ENCODE data around the gene PGAP2. TPM values are rescaled to one million over a fixed set of nuclear protein-coding genes. Genes with fewer than 3 reads are reported as not detected.
A peak's percentile ranks its signal among the peaks of the same experiment; 100 is the strongest.
"Not testable (repeated sequence)": the region's sequence is repeated elsewhere in the genome, so short reads cannot be mapped to it uniquely, and the experiment has no call there.

Gene PGAP2
- polyA plus RNA-seq, 4 donors = 32.8 to 54.7 (median 41.8) TPM

GRCh38 chr11:3853899-3854659 lies 45.7 kb downstream of the PGAP2 start:
- no peak for DNase-seq (ENCODE audit: low read depth in 4 of 4, low spot score in 2 of 4)

DNA sequence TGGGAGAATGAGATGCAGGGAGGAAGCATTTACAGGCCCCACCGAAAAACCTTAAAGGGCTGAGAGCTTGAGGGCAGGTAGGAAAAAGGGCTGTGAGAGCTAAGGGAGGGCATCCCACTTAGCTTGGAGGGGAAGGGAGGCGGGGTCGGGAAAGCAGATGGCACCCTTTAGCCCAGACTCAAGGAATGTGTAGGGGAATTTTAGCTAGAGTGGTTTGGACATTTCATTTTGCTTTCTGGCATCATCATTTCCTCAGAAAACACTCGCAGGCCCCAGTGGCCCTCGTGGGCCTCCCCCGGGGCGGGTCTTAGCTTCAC lies 46.3 kb downstream of the PGAP2 start:
- no peak for DNase-seq (ENCODE audit: low read depth in 4 of 4, low spot score in 2 of 4)

DNA sequence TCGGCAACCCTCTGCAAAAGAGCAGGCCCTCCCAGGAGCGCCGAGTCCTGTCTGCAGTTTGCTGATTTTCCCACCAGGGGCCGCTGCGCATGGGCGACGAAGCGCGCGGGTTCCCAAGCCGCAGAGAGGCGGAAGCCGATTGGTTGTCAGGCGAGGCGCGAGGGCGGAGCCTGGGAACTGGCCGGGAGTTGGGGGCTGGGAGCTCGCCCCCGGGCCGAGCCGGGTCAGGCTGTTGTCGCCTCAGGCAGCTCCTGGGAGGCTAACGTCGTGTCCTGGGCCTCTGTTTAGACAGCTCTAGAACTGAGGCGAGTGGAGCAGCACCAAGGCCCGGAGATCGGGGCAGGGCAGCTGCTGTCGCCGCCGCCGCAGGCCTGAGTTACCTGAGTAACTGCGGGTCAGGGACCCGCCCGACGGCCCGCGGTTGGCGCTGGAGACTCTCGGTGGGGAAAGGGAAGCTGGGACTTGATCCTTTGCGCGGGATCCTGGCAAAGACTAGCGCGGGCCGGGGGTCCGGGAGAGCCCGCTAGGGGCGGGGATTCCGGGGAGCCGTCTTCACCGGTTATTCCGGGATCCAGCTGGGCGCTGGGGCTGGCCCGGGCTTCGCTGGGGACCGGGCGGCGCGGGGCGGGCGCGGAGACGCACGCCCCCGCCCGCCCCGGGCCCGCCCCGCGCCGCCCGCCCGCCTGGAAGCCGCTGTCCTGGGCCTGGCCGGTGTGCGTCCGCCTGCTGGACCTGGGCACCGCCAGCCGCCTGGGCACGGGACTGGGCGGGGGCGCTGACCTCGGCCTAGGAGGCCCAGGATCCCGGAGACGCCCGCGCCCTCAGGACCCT lies 46.8 kb downstream of the PGAP2 start, which contains the start of gene STIM1:
TSS of gene STIM1 (plus strand) at position 688 of the 831 bp plus-strand sequence. CDS start 607 bp downstream, outside the sequence.
- DNase-seq (ENCODE audit: low read depth in 4 of 4, low spot score in 2 of 4) = peak; percentile 83 to 91 (median 90)

DNA sequence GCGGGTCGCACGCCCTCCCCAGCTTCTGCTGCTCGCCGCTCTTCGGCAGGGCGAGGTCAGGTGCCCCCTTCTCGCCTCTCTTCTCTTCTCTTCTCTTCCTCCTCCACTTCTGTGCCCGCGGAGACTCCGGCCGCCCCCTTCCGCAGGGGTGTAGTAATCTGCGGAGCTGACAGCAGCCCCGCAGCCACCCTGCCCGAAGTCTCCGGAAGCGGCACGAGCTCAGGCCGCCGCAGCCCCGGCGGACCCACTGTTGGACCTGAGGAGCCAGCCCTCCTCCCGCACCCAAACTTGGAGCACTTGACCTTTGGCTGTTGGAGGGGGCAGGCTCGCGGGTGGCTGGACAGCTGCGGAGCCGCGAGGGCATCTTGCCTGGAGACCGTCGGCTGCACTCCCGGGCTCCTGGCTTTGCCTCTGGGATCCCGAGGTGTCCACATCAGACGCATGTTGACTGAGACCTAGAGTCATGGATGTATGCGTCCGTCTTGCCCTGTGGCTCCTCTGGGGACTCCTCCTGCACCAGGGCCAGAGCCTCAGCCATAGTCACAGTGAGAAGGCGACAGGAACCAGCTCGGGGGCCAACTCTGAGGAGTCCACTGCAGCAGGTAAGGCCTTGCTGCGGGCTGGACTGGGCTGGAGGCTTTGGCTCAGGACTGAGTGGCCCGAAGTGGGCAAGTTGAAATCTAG lies 47.6 kb downstream of the PGAP2 start:
- DNase-seq (ENCODE audit: low read depth in 4 of 4, low spot score in 2 of 4) = no peak

- DNase-seq (ENCODE audit: low read depth in 4 of 4, low spot score in 2 of 4) = no peak
Measured at GRCh38 chr11:3856856-3857553, 48.6 kb downstream of the PGAP2 start.

DNA sequence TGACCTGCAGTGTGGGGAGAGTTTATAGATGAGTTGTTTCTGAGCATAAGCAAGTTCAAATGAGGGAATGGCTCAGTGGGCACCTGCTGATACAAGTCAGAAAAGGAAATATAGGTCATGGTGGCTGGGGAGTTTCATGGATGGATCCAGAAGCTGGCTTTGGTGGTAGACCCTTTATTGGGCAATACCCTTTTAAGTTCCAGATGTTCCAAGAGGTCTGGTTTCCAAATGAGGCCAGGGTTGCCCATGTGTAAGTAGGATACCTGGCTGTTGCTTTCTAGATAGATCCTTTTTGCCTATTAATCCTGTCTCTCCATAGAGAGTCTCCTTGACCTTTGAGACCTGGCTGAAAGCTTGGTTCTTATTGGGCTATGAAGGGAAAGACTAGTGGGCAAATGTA lies 49.3 kb downstream of the PGAP2 start:
- no peak for DNase-seq (ENCODE audit: low read depth in 4 of 4, low spot score in 2 of 4)

DNA sequence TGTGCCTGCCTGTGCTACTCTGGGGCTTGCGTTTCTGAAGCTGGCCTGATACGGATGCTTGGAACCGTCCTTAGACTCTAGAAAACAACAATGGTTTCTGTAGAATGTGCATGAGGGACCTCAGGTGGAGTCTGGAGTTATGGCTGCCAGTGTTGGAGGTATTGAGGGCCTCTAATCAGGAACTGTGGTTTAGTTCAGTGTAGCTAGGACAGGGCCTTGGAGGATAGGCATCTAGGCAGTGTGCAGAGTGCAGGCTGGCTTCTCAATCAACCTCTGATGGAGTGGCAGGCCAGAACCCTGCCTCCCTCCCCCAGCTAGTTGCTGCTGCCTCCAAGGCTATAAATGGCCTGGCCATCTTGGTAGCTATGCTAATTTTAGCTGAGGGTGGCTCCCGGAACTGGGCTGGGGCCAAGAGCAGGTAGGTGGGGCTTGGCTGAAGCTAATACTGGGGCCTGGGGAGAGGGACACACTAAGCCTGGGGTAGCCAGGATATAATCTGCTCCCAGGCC lies 51.1 kb downstream of the PGAP2 start:
- DNase-seq (ENCODE audit: low read depth in 4 of 4, low spot score in 2 of 4) = no peak

DNA sequence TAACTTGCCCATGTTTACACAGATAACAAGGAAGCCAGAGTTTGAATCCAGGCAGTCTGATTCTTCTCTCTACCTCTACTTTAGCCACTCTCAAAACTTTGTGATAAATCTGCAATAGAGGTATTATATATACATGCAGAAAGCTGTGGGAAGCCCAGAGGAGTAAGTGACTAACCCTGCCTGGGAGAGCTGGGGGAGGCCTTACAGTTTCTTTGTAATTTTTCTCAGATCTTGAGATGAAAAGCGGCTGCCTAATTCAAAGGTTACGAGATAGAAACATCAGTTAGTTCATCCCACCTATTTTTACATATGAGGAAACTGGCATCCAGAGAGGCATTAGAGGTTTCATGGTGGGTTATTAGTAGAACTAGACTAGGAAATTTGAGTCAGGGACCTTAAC lies 52.0 kb downstream of the PGAP2 start:
- no peak for DNase-seq (ENCODE audit: low read depth in 4 of 4, low spot score in 2 of 4)

- not testable (repeated sequence) for DNase-seq (ENCODE audit: low read depth in 4 of 4, low spot score in 2 of 4)
Measured at GRCh38 chr11:3860898-3861393, 52.6 kb downstream of the PGAP2 start.

GRCh38 chr11:3861683-3862082 lies 53.3 kb downstream of the PGAP2 start:
- no peak for DNase-seq (ENCODE audit: low read depth in 4 of 4, low spot score in 2 of 4)

DNA sequence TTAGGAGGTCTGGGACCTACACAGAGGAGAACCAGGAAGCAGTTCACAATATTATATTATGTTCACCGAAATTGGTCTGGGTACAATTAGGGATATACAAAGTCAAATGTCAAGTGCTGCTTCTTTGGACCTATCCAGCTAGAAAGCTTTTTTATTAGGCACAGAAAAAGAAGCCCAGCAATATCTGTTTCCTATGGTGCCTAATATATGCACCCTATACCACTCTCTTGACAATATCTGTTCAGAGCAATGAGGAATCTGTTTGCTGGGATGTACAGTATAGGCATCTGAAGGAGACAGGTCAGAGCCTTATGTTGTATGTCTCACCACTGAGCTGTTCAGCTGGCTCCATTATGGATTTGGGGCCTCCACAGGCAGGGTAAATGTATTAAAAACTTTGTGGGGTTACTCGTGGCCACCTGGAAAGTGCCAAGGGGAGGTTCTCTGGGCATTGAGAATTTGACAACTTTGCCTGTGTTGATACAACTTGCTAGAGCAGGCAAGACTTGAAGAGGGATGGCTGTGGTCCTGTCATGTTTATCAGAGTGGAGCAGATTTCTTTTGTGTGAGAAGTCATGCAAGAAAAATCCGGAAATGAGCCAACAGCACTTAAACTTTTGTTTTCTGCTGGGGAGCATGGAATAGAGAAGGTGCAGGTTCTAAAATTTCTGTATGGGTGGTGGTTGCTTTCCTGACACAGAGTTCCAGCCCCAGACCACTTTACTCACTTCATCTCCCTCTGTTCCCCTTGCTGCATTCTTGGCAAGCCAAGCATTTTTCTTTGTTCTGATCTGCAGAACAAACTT lies 57.2 kb downstream of the PGAP2 start:
- no peak for DNase-seq (ENCODE audit: low read depth in 4 of 4, low spot score in 2 of 4)

DNA sequence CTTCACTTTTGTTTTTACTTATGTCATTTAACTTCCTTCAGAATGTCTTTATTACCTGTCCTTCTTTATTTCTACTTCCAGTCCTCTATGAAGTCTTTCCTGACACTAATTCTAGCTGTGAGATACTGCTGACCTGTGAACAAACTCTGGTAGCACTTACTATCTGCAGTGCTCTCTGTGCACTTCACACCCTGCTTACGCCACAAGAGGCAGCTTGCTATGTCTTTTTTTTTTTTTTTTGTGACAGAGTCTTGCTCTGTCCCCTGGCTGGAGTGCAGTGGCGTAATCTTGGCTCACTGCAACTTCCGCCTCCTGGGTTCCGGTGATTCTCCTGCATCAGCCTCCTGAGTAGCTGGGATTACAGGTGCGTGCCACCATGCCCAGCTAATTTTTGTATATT lies 57.8 kb downstream of the PGAP2 start:
- no peak for DNase-seq (ENCODE audit: low read depth in 4 of 4, low spot score in 2 of 4)

- DNase-seq (ENCODE audit: low read depth in 4 of 4, low spot score in 2 of 4) = no peak
Measured at GRCh38 chr11:3866836-3867208, 58.5 kb downstream of the PGAP2 start.

DNA sequence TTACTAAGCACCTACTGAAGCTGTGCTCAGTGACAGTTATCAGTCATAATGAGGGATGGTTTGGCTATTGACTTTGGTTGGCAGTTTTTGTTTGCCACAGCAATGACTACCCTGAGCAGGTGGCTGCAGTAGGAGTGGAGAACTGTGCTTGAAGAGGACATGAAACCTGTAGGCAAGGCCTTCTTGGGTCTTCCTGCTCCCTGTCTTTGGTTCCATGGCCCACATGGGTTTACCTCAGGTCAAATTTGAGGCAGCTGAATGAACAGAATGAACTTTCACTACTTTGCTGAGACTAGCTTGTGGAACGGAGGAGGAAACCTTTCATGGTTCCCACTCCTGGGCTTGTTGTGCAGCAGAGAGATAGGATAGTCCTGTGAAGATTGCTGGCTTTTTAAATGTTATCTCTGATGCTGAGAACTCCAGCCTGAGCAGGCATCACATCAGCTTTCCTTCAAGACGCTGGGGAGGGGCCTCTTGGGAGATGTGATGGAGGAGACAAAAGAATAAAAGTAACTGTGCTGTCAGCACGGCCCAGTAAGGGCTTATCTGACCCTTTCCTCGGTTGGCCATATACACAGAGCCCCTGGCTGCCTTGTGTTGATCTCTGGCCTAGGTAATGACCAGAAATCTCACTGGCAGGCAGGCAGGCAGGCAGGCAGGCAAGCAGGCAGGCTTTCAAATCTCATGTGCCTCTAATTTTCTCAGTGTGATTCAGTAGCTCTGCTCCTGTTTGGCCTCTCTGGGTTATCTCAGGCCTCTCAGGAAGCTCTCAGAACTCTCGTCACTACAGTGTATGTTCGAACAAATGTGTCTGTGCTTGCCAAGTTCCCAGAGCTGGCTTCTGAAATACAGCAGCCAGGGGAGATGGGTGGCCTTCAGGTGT lies 59.1 kb downstream of the PGAP2 start:
- DNase-seq (ENCODE audit: low read depth in 4 of 4, low spot score in 2 of 4) = no peak

DNA sequence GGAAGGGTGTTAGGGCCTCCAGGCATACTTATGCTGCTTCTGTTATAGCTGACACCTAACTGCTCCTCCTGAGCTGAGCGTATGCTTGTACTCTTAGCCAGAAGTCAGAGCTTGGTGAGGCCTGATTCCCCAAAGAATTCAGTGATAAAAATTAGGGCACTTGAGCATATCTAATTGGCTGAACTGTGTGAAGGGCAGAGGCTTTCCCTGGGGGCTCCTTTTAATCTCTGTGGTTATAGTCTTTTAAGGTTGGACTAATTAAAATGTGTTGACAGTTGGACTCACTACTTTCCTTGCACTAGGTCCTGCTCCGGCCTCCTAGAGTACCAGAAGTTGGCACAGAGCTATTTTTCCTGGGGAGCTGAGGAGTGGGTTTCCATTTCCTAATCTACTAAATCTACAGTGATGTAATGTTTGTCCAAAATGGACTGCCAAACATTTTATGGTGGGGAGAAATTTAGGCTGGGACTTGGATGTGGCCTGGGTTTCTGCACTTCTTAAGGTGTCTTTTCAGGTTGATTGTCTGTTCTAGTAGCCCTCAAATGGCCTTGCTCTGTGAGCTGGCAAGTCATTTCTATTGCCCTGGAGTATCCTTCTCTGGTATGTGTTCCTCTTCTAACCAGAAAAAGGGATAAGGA lies 65.5 kb downstream of the PGAP2 start:
- DNase-seq (ENCODE audit: low read depth in 4 of 4, low spot score in 2 of 4) = no peak

All from left renal cortex interstitium (tissue), 4 donors.